GM21423 (cell line): Measurements from ENCODE around the gene WDFY2.

Experiments
- ATAC-seq: cut with Tn5 transposase; IDR thresholded peaks from one replicate; pipeline ENCODE4 v1.9.1; 2021; ENCODE audit warnings: mild to moderate bottlenecking, moderate library complexity; ENCODE audit not compliant: unreplicated experiment

The WDFY2 gene

GRCh38 chr13:51806566-51806965 is 222.3 kb downstream of the WDFY2 start:
- no peak for ATAC-seq

DNA sequence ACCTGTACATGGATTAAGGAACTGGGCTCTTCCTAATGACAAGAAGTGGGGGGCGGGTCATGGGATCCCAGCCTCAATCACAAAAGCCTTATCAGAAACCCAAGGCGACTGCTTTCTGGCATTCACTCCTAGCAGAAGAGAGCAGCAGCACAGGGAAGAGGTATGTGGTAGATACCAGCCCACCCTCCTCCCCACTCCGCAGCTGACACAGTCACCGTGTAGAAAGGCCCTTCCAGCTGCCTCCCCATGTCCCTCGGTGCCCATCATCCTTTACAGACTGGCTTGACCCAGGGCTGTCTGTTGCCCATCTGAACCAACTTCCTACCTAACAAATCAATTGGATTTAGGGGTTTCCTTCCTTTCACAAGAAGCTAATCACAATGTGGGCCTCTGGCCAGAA is 222.8 kb downstream of the WDFY2 start:
- ATAC-seq, result no peak

- ATAC-seq, result no peak
Observed at GRCh38 chr13:51808811-51809210, 224.5 kb downstream of the WDFY2 start.

- ATAC-seq, result no peak
Observed at GRCh38 chr13:51811046-51811445, 226.8 kb downstream of the WDFY2 start.

- peak; percentile 43 for ATAC-seq
Observed at GRCh38 chr13:51811920-51812451, 227.7 kb downstream of the WDFY2 start.

DNA sequence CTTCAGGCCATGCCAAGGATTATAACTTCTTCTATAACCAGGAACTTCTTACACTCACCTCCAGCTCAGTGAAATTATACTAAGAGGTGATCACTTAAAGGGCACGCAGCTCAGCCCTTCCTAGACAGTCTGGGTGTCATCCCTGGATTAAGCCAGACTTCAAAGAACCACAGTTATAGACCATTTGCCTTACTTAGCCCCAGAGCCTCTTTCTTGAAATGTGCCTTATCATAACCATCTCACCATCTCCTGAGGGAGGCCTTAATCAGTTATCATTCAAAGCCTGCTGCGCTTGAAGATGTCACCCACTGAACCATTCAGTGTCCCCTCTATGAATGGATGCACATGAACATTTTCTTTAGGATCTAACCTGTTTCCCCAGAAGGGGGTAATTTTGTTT is 229.8 kb downstream of the WDFY2 start:
- ATAC-seq, result no peak

GRCh38 chr13:51814825-51815650 is 230.8 kb downstream of the WDFY2 start:
- peak; percentile 63 for ATAC-seq

- ATAC-seq, result no peak
Observed at GRCh38 chr13:51815848-51816247, 231.6 kb downstream of the WDFY2 start.

DNA sequence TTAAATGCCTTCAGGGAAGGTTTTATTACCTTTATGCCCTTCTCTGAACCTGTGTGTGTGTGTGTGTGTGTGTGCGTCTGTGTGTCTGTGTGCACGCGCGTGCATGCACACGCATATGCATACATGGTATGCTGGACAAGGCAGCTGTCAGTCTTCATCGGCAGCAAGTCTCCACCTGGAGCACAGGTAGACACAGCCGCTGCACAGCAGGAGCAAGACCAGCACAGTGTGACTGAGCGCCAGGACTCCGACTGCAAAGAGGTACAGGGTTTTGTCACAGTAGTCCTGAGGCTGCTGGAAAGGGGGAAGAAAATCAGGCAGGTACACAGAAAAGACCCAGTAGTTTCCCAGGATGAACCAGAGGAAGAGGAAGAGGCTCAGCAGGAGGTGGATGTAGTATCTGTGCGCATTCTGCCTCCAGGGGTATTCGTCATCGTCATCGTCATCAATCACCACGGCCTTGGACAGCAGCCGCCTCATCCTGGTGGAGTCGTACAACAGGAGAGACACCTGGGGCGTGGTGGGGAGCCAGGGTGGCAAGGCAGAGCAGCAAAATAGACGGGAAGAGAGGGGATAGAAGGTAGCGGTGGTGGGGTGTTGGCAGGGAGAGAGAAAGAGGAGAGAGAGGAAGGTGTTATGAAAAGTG is 232.5 kb downstream of the WDFY2 start:
- no peak for ATAC-seq
